Activated CD4-positive, alpha-beta T cell treated with anti-CD3 and anti-CD28 coated beads for 24 hours (primary cell): ENCODE measurements around the gene C6orf163.
A peak's percentile ranks its signal among the peaks of the same experiment; 100 is the strongest.
"Not testable (repeated sequence)": the region's sequence is repeated elsewhere in the genome, so short reads cannot be mapped to it uniquely, and the experiment has no call there.

Experiments
- DNase-seq, 2 donors: peaks; one replicate each; pipeline ENCODE4 v3.0.0-alpha.2; 2020; ENCODE audit warnings: low read depth in 2 of 2

Gene C6orf163

DNA sequence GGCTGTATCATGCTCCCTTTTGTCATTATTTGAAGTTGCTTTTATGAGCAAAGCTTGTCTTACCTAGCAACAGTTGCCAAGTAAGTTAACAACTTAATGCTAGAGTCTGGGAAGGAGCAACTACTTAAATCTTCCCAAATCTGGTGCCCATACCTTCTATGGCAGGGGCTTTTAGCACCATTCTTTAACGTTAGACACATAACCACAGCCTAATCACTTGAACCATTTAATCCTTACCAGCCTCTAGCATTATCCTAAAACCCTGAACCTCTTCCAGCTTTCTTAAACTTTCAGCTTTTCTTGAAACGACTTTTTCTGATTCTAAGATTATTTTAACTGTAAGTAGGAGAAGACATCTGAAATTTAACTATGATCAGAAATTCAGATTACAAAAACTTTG lies at the start of gene C6orf163:
C6orf163 (plus strand) TSS at position 83 of the 400 bp plus-strand sequence; CDS start at position 370, 287 bp downstream.
- no peak for DNase-seq

DNA sequence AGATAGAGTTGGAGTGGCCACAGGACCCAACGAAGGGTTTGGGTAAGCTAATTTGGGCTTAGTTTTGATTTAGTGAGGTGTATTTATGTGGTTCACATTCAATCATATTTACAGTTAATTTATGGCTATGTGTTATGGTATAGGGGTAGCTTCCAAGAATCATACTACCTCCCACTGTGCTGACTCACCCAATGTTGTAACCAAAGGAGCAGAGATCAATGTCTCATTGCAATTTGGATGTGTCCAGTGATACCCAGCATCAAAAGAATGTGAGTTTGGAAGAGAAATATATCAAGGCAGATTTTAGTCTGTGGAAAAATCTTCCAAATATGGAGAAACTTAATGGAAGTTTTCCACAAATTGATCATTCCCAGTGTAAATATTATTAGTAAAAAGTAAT lies 47.5 kb upstream of the C6orf163 start:
- no peak for DNase-seq

DNA sequence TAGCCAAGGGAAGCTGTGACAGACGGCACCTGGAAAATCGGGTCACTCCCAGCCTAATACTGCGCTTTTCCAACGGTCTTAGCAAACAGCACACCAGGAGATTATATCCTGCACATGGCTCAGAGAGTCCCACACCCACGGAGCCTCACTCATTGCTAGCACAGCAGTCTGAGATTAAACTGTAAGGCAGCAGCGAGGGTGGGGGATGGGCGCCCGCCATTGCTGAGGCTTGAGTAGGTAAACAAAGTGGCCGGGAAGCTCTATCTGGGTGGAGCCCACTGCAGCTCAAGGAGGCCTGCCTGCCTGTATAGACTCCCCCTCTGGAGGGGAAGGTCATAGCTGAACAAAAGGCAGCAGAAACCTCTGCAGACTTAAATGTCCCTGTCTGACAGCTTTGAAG lies 43.3 kb upstream of the C6orf163 start:
- DNase-seq = not testable (repeated sequence)

DNA sequence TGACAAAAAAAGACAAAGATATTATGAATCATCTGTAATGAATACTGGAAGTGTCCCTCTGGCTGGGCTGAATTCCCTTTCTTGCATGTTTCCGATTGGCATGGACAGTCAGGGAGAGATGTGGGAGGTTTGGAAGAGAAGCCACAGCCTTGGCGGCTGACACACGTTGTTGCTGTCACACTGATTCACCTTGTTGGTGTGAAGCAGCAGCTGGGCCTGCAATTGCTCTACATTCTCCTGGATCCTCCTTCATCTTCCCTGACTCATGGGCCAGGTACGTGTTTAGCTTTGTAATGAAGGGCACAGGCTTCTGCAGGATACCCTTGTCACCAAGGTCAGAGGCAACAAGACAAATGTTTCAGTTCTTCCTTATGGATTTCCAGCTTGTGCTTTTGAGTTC lies 35.6 kb upstream of the C6orf163 start:
- no peak for DNase-seq

DNA sequence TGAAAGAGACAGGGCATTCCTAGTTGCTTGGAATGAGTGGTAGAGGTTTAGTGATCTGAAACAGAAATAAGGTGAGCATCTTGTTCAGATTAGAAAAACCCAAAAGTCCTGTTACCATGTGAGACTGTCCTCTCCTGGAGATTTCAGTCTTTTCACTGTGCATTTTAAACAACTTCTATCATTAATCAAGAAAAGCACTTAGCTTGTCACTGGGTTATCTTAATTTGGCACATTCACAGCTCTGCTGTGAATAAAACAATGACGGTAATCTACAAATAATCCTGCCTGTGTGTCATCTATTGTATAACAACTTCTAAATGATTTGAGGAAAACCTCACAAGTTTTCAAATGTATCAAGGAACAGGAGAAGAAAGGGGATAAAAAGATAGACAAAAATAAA lies 31.8 kb upstream of the C6orf163 start:
- no peak for DNase-seq

DNA sequence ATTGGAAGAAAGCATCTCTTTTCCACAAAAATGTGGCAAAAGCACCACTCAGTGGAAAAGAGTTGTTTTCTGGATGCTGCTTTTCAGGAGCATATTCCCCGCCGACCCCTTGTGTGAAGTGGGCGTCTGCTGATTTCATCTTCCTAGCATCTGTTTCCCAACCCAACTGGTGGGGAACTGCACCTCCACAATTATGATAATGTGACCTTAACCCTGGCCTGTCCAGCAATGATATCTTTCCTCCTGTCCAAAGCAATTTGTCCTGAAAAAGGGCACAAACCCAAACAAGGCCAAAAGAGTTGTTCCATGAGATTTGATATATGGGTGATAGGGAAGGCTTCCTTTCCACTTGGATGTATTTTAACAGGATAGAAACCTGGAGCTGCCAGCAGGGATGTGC lies 29.5 kb upstream of the C6orf163 start:
- DNase-seq = no peak

DNA sequence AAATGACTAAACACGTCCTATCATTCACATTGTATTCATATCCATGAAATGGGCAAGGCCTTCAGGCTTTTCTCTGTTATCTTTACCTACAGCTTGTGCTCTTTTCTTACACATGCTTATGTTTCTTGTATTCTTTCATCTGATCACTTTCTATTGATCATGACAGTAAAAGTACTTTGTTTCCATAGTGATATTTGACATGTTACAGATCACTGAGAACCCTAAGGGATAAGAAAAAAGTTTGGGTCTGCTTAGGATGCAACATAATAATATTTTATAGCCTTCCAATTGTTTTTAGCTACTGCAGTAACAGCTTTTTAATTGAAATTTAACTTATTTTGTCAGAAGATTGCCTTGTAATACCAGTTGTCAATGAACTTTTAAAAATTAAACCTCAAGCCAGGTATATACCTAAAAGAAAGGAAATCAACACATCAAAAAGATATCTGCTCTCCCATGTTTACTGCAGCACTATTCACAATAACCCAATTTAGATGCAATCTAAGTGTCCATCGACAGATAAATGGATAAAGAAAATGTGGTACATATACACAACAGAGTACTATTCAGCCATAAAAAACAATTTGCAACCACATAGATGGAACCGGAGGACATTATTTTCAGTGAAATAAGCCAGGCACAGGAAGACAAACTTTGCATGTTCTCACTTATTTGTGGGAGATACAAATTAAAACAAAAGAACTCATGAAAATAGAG lies 25.2 kb upstream of the C6orf163 start:
- no peak for DNase-seq

DNA sequence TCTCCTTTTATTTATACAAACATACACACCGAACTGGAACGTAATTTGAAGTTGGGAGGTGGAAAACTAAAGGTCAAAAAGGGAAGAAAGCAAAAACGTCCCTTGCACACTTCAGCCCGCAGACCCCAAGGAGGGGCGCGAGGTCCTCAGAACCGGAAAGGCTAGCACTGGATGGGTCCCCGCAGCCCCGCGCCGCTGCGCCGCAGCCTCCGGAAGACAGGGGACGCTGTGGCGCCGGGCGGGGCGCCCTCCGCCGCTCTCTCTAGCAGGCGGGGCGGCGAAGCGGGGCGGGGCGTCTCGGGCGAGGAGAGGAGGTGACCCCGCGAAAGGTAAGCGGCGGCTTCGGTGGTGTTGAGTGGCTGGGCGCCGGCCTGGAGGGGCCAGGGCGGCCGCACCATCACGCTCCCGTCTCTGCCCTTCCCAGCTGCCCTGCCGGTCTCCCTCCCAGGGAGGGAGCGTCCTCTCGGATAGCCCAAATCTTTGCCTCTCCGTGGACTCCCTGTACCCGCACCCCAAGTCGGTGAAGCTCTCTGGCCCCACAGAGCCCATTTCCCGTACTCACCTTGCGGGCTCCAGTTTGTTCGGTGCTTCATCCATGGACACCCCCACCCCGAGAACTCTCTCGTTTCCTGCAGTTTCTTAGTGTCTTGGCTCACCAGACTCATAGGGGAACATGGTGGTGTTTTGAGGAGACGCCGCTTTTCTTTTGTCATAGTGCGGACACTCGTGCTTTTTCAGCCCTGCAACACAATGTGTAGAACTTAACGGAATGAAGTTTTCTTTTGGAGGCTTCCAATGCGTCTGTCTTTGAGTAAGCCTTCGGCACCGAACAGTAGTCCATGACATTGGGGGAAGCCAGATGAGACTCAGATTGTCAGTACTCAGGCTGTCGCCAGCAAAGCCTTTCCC lies 22.1 kb upstream of the C6orf163 start, which contains the start of gene SMIM8:
SMIM8 (plus strand) TSS at position 285 of the 909 bp plus-strand sequence. CDS start 14,444 bp downstream, outside the sequence.
- peak; percentile 81 to 82 for DNase-seq

DNA sequence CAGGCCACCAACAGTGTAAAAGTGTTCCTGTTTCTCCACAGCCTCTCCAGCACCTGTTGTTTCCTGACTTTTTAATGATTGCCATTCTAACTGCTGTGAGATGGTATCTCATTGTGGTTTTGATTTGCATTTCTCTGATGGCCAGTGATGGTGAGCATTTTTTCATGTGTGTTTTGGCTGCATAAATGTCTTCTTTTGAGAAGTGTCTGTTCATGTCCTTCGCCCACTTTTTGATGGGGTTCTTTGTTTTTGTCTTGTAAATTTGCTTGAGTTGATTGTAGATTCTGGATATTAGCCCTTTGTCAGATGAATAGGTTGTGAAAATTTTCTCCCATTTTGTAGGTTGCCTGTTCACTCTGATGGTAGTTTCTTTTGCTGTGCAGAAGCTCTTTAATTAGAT lies 20.7 kb upstream of the C6orf163 start:
- DNase-seq = not testable (repeated sequence)

DNA sequence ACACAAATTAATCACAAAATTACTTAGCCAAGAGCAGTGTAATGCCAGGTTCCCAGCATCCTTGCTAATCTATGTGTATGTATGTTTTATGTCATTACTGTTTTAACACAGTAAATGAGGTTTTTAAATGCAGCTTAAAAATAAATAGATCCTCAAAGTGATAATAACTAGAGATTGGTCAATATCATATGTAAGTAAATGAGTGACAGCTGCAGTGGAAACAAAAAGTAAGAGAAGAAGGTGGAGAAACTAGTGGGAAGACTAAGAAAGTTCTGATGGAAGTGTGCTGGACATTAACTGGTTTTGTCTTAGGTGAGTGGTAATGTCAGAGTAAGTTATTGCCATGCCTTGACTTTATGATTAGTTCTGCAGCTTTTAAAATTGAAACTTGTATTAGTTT lies 13.7 kb upstream of the C6orf163 start:
- no peak for DNase-seq

DNA sequence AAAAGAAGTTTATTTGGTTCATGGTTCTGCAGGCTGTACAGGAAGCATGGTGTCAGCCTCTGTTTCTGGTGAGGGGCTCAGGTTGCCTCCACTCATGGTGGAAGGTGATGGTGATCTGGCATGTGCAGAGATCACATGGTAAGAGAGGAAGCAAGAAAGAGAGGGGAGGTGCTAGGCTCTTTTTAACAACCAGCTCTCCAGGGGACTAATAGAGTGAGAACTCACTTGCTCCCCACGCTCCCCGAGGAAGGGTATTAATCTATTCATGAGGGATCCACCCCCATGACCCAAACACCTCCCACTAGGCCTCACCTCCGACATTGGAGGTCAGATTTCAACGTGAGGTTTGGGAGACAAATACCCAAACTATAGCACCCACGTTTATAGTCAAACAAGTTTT lies 11.6 kb upstream of the C6orf163 start:
- DNase-seq = no peak

DNA sequence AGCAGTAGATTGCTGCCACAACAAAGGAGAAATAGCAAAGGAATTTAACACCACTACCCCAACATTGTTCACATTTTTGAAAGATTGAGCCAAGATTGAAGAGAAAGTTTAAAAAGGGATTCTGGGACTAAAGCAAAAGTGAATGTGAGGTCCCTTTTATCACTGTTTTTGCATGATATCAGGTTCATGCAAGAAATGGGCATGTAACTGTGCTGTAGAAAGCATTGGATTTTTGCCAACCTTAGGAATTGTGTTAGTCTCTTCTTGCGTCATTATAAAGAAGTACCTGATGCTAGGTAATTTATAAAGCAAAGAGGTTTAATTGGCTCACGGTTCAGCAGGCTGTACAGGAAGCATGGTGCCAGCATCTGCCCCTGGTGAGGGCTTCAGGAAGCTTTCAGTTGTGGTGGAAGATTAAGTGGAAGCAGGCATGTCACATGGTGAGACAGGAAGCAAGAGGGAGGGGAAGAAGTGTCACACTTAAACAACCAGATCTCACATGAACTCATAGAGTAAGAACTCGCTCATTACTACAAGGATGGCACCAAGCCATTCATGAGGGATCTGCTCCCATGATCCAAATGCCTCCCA lies 10.9 kb upstream of the C6orf163 start:
- DNase-seq = no peak

DNA sequence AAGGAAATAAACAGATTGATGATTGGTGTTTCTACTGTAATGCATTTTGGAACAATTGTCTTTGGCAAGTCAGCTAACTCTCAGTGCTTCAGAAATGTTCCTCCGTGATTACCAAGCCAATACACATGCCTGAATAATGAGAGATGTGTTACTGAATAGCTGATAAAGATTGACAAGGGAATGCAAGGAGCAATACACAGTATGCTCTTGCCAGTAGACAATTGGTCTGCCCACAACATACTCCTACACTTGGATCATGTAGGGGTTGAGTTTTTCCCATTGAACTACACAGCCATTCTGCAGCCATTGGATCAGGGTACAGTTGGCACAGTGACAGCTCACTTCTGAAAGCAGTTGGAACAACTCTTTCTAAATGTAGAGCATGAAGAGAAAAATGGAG lies 9.9 kb upstream of the C6orf163 start:
- no peak for DNase-seq

DNA sequence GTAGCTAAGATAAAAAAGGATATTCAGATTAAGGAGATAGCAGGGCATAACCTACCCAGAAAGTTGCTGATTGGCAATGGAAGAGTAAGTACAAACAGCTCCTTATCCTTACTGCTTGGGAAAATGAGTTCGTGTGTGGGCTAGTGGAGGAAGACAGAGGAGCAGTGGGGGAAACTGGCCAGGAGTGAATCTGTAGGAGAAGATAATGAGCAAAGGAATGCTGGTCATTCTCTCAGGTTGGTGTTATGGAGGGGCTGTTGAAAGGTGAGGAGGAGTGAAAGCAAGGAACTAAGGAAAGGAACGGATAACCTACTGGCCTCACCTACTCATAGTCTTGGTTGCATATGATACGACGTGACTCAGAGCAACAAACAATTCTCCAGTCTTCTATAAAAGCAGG lies 8.2 kb upstream of the C6orf163 start:
- DNase-seq = no peak

DNA sequence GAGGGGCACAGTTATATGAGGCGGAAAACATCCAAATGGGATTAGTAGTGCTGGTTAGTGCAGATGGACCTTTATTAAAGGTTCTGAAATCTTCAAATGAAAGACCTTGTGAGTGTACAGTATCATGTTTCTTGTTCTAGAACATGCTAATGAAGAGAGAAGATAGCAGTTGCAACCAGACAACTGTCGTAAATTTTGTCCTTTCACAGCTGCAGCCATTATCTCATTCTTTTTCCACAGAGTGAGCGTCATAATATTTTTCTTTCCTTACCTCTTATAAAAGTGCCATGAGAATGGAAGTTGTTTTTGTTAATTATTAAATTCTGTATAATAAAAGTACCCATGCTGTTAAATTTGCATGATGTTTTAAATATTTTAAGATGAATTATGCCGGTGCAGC lies 4.4 kb upstream of the C6orf163 start:
- no peak for DNase-seq

DNA sequence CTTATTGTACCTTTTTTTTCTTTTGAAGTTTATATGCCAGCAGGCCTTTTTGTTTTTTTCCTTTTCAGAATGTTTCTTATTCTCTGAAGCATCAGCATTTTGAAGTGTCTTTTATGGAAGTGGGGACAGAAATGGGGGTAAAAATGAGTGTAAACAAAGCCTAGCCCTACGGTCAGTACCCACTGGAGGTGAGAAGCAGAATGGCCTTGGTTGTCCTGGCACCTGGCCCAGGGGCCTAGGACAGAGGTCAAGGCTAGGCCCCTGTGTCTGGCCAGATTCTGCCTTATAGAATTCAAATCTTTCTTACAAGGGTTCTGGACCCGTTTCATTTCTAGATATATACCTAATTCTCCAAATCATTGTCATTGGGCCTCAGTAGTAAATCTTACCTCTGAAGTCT lies 3.5 kb upstream of the C6orf163 start:
- no peak for DNase-seq

DNA sequence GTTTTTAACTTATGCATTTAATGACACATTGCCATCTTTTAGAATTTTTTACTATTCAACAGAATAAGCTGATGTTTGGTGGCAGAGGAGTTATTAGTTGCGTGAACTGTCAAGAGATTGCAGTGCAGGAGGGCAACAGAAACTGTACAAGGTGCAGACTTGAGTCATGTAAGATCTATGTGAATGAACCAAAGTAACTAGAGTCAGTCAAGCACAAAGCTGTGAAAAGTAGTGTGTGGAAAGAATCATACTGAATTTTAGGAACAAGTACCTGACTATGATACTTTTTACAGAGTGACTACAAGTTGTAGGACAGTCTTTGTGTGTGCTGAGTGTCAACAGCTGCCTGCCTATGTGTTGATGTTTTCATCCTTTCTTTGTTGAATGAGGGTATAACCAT lies 2.7 kb upstream of the C6orf163 start:
- no peak for DNase-seq

DNA sequence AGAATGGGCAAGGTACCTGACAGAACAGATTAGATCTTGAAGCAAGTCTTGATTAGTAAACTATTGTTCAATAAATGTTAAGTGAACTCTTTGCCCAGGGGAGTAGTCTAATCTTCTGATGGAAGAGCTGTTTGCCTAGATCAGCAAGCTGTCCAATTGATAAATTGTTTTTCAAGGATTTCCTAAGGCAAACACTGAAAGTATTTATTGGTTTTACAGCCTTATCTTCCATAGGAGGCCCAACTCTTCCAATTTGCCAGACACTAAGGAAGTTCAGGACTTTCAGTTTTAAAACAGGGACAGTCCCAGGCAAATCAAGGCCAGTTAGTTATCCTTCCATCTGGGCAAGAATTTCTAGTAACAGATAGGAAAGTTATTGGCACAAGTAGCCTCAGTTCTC lies 1.8 kb upstream of the C6orf163 start:
- DNase-seq = no peak

DNA sequence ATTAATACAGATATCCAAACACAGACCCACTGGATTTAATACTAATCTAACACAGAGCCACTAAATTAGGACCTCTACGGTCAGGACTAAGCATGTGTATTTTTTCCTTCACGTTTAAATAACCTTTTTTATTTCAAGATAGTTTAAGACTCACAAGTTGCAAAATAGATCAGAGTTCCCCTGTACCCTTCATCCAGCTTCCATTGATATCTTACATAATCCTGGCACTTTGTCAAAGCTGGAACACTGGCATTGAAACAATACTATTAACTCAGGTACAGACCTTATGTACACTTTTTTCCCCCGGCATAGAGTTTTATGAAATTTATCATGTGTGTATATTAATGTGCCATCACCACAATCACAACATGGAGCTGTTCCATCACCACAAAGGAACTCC lies 2.1 kb downstream of the C6orf163 start:
- DNase-seq = no peak

DNA sequence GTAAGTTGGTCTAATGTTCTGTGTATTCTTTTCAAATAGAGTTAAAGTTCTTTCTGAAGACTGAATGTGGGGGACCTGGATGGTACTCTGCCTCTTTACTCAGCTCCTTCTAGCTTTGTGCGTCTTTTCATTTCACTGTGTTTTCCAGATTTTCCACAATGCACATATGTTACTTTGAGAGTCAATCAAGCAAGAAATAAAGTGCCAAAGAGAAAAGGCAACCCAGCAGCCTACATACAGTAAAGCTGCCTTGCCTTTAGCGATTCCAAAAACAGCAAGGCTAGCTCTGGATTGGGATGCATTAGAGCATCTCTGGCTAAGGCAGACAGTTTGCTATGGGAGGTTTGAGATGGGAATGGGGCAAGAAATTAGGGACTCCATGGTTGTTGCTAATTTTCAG lies 5.3 kb downstream of the C6orf163 start:
- DNase-seq = no peak

DNA sequence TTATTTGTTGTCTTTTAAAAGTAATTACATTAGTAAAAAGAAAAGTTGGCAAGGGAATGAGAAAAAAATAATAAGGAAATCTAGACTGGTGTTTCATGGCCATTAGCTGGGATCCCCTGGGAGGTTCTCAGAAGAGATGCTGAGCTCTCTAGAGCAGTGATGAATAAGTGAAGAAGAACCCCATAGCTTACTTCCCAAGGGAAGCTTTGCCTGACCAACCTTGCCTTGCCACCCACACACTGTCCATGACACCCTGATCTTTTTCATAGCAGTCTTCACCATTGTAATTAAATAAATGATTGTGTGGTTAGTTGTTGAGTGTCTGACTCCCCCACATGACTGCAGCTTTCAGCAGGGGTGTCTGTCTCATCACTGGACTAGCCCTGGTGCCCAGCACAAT lies 5.9 kb downstream of the C6orf163 start:
- DNase-seq = no peak

DNA sequence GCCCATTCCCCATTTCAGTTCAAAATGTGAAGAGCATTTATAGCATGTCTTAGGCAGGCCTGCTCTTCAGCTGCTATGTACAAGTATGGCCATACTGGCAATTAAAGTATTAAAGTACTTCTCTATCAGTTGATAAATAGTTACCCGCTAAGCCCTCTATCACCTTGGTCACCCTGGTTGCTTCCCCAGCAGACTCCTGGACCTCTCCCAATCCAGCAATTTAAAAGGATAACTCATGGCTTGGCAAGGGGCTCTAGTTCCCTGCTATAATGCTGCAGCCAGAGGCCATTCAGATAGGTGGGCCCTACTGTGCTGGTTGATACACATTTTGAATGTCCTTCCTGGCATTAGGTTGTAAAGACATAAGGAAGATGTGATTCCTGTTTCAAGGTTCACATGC lies 7.0 kb downstream of the C6orf163 start:
- DNase-seq = no peak

DNA sequence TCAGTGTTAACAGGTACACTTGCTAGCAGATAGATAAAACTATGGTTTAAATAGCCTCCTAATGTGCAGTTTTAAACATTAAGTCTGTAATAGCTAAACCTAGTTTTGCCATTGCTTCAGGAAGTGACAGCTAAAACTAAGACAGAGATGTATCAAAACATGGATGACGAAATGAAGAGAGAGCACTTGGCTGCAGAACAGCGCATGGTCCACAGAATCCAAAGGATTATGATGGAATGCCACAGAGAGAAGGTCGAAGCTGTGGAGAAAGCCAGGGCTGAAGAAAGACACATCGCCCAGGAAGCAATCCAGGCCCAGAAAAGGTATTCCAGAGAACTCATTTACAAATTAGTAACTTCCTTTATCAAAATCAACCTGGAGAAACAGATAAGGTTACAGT lies 11.6 kb downstream of the C6orf163 start:
- DNase-seq = no peak
